ENCODE measurements around the gene GPANK1.

Gene GPANK1

DNA sequence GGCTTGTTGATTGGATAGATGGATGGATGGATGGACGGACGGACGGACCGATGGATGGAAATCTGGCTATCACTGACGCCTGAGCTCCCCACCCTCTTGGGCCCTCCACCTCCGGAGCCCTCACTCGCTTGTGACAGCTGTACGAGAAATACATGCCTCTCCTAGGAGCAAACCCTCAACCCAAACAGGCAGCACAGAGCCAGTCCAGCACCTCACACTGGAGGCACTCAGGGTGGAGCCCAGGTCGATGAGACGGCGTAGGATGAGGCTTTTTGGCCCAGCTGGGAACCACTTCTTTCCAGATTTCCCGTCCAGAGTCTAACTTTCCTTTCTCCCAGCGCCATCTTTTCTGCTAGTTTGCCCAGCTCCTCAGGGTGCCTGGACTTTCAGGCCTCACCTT is 18.8 kb upstream of the GPANK1 start:
- peaks cover 54% of the 10 kb centered on the region for H3K36me3 Mint-ChIP-seq (ENCODE audit: low read depth)
- no peaks in the 10 kb centered on the region for H3K9me3 Mint-ChIP-seq
- peaks cover 33% of the 10 kb centered on the region for H3K4me1 Mint-ChIP-seq (ENCODE audit: low read depth)
- intact Hi-C loops (cut with micrococcal nuclease): no loop called here
- H3K27me3 Mint-ChIP-seq: peaks cover 9% of the 10 kb centered on the region
- no peak overlapping the region for H3K4me3 Mint-ChIP-seq
- no peak overlapping the region for H3K27ac Mint-ChIP-seq

- no peaks in the 10 kb centered on the region for H3K9me3 Mint-ChIP-seq
- intact Hi-C loops (cut with micrococcal nuclease): loop anchor here (2.0 kb wide), 2 partner anchors 88 to 150 kb away; no protein-coding TSS in a partner anchor
- peak overlapping the region; percentile 55 for H3K27ac Mint-ChIP-seq
- H3K4me1 Mint-ChIP-seq (ENCODE audit: low read depth): peaks cover 54% of the 10 kb centered on the region
- peaks cover 30% of the 10 kb centered on the region for H3K36me3 Mint-ChIP-seq (ENCODE audit: low read depth)
- H3K27me3 Mint-ChIP-seq: peaks cover 9% of the 10 kb centered on the region
- peak overlapping the region; percentile 74 for H3K4me3 Mint-ChIP-seq
Observed at GRCh38 chr6:31681135-31681671, 16.4 kb upstream of the GPANK1 start.

DNA sequence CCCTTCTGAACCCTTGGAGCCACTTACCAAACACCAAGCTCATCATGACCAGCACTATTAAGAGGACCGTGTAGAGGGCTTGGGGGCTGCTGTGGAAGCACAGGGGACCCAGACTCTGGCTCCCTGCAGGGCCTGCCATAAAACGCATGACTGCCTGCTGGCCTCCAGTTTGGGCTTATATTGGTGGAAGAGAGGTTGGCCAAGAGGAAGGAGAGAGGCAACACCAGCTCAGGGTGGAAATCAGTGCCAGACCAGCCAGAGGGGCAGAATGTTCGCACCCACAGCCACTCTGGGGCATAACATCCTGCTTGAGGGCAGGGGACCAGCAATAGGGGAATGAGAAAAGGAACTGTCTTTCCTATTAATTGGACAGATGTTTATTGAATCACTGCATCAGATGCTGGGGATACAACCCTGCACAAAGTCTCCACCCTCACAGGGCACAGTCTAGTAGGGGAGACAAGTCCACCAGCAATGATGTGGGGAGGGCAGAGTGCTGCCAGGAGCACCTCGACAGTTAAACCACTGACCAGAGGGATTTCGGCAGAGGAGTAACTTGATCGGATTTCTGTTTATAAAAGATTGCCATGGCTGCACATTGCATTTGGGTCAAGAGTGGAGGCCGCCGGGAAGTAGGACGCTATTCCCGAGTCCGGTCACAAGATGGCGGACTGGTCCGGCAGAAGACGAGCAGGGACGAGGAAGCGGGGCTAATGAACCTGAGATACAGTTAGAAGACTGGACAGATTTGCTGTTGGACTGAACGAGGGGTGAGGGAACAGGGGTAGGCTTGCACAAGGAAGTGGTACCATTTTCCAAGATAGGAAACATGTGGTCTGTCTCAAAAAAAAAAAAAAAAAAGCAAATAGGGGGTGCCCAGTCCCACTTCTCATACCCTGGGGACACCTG is 15.7 kb upstream of the GPANK1 start, which contains the start of gene LY6G5C:
TSS of gene LY6G5C (minus strand) at position 842 of the 909 bp plus-strand sequence. CDS start at position 148, 694 bp downstream.
- Mint-ChIP-seq H3K4me1 (ENCODE audit: low read depth) (peaks cover 56% of the 10 kb centered on the region), H3K27me3 (peaks cover 9% of the 10 kb centered on the region), H3K4me3 (peak within 1 kb of the TSS; percentile 74), H3K27ac (peak within 1 kb of the TSS; percentile 55), H3K9me3 (no peaks in the 10 kb centered on the region), H3K36me3 (ENCODE audit: low read depth) (peaks cover 23% of the 10 kb centered on the region)
- intact Hi-C loops (cut with micrococcal nuclease): loop anchor here (1.0 to 2.0 kb wide), 3 partner anchors 47 to 150 kb away; no protein-coding TSS in a partner anchor

DNA sequence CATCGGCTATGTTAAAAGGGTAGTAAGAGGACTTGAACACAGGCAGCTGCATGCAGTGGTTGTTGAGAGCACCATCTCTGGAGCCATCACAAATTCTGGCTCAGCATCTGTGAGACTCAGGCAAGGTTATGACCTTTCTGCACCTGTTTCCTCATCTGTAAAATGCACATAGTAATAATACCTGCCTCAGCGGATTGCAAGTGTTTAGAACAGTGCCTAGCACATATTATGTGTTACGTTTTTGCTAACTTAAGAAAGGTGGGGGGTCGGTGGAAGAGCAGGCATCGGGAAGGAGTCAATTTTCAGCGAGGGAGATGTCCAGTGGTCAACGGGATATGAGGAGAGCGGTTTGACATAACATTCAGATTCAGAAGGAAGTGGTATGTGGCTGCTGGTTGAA is 13.2 kb upstream of the GPANK1 start:
- Mint-ChIP-seq H3K4me3 (no peak overlapping the region), H3K9me3 (no peaks in the 10 kb centered on the region), H3K27ac (no peak overlapping the region), H3K4me1 (ENCODE audit: low read depth) (peaks cover 50% of the 10 kb centered on the region), H3K27me3 (peaks cover 4% of the 10 kb centered on the region), H3K36me3 (ENCODE audit: low read depth) (peaks cover 14% of the 10 kb centered on the region)
- intact Hi-C loops (cut with micrococcal nuclease): no loop called here

DNA sequence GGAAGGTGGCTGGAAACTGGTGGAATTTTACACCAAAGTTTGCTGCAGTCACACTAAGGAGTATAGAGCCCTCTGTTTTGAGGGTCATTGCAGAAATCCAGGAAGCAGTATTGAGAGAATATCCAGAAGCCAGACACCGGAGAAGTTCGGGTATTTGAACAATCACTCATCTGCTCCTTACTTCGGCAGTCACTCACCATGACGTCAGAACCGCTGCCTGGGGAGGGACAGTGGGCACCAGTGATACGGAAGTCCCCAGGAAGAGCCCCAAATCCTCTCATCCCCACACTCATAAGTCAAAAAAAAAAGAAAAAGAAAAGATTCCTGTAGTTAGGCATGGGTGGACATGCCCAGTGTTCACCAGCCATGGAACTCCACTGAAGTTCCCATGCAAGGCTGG is 12.1 kb upstream of the GPANK1 start:
- Mint-ChIP-seq H3K4me1 (ENCODE audit: low read depth) (peaks cover 50% of the 10 kb centered on the region), H3K9me3 (no peaks in the 10 kb centered on the region), H3K27ac (peak overlapping the region; percentile 59), H3K27me3 (peaks cover 4% of the 10 kb centered on the region), H3K4me3 (no peak overlapping the region), H3K36me3 (ENCODE audit: low read depth) (peaks cover 23% of the 10 kb centered on the region)
- intact Hi-C loops (cut with micrococcal nuclease): no loop called here

- no peak overlapping the region for H3K4me3 Mint-ChIP-seq
- peaks cover 46% of the 10 kb centered on the region for H3K4me1 Mint-ChIP-seq (ENCODE audit: low read depth)
- peaks cover 27% of the 10 kb centered on the region for H3K36me3 Mint-ChIP-seq (ENCODE audit: low read depth)
- H3K9me3 Mint-ChIP-seq: no peaks in the 10 kb centered on the region
- peaks cover 2% of the 10 kb centered on the region for H3K27me3 Mint-ChIP-seq
- intact Hi-C loops (cut with micrococcal nuclease): no loop called here
- peak overlapping the region; percentile 59 for H3K27ac Mint-ChIP-seq
Observed at GRCh38 chr6:31676322-31676903, 11.6 kb upstream of the GPANK1 start.

GRCh38 chr6:31669676-31670075 is 4.9 kb upstream of the GPANK1 start, which contains the start of gene LY6G5B:
Gene LY6G5B (plus strand): TSS chr6:31669976. CDS start chr6:31670951, 975 bp downstream.
- H3K27me3 Mint-ChIP-seq: no peaks in the 10 kb centered on the region
- no peak within 1 kb of the TSS for H3K4me3 Mint-ChIP-seq
- peaks cover 89% of the 10 kb centered on the region for H3K36me3 Mint-ChIP-seq (ENCODE audit: low read depth)

GRCh38 chr6:31666337-31666965 is 1.7 kb upstream of the GPANK1 start:
- Mint-ChIP-seq H3K27ac (peak overlapping the region; percentile 95), H3K4me3 (peak overlapping the region; percentile 94), H3K36me3 (ENCODE audit: low read depth) (peaks cover 94% of the 10 kb centered on the region), H3K9me3 (no peaks in the 10 kb centered on the region), H3K4me1 (ENCODE audit: low read depth) (peaks cover 65% of the 10 kb centered on the region), H3K27me3 (no peaks in the 10 kb centered on the region)
- intact Hi-C loops (cut with micrococcal nuclease): loop anchor here (1.0 to 5.0 kb wide), 5 partner anchors 14 to 156 kb away; partner anchors contain the start of genes BAG6, CLIC1, DDX39B and PRRC2A

More at GRCh38 chr6:31669676-31670075, 4.9 kb upstream of the GPANK1 start, which contains the start of gene LY6G5B:
- Mint-ChIP-seq H3K27ac (no peak within 1 kb of the TSS), H3K9me3 (no peaks in the 10 kb centered on the region), H3K4me1 (ENCODE audit: low read depth) (peaks cover 34% of the 10 kb centered on the region)
- intact Hi-C loops (cut with micrococcal nuclease): loop anchor here (5.0 kb wide), 4 partner anchors 47 to 153 kb away; partner anchors contain the start of genes CLIC1, DDX39B and PRRC2A

- H3K4me3 Mint-ChIP-seq: peak within 1 kb of the TSS; percentile 94
- peaks cover 73% of the 10 kb centered on the region for H3K4me1 Mint-ChIP-seq (ENCODE audit: low read depth)
- intact Hi-C loops (cut with micrococcal nuclease): loop anchor here (1.0 to 5.0 kb wide), 5 partner anchors 13 to 157 kb away; partner anchors contain the start of genes BAG6, CLIC1, DDX39B and PRRC2A
- no peaks in the 10 kb centered on the region for H3K27me3 Mint-ChIP-seq
- no peaks in the 10 kb centered on the region for H3K9me3 Mint-ChIP-seq
- H3K36me3 Mint-ChIP-seq (ENCODE audit: low read depth): peaks cover 89% of the 10 kb centered on the region
- peak within 1 kb of the TSS; percentile 95 for H3K27ac Mint-ChIP-seq
Observed at GRCh38 chr6:31665501-31666336, 922 bp upstream of the GPANK1 start, which contains the start of gene CSNK2B. Gene CSNK2B (plus strand): TSS chr6:31666080. CDS start chr6:31666832, 752 bp downstream.

GRCh38 chr6:31663961-31664789 is 622 bp downstream of the GPANK1 start:
- H3K36me3 Mint-ChIP-seq (ENCODE audit: low read depth): peaks cover 86% of the 10 kb centered on the region

GRCh38 chr6:31663126-31663960 is 1.5 kb downstream of the GPANK1 start:
- Mint-ChIP-seq H3K27ac (peak overlapping the region; percentile 95), H3K9me3 (no peaks in the 10 kb centered on the region), H3K27me3 (no peaks in the 10 kb centered on the region), H3K4me3 (peak overlapping the region; percentile 94), H3K36me3 (ENCODE audit: low read depth) (peaks cover 86% of the 10 kb centered on the region), H3K4me1 (ENCODE audit: low read depth) (peaks cover 75% of the 10 kb centered on the region)
- intact Hi-C loops (cut with micrococcal nuclease): no loop called here

More at GRCh38 chr6:31663961-31664789, 622 bp downstream of the GPANK1 start:
- H3K9me3 Mint-ChIP-seq: no peaks in the 10 kb centered on the region
- peak overlapping the region; percentile 95 for H3K27ac Mint-ChIP-seq
- intact Hi-C loops (cut with micrococcal nuclease): no loop called here
- H3K4me3 Mint-ChIP-seq: peak overlapping the region; percentile 94
- no peaks in the 10 kb centered on the region for H3K27me3 Mint-ChIP-seq
- peaks cover 75% of the 10 kb centered on the region for H3K4me1 Mint-ChIP-seq (ENCODE audit: low read depth)

Data from dendritic cell treated with granulocyte-macrophage colony-stimulating factor and Interleukin-4, amounts not matched to agents 40 ng/mL and 50 ng/mL, for 4 days (primary cell).